ENCODE results near the gene ABHD17A. TPM values are rescaled to one million over a fixed set of nuclear protein-coding genes. Genes with fewer than 3 reads are reported as not detected.
A peak's percentile ranks its signal among the peaks of the same experiment; 100 is the strongest.

Gene ABHD17A
- total and polyA plus RNA-seq, 9 of the 15 experiments (the other 6 are each of a cell fraction or from before 2014, with no cell fraction given): 0.04 to 135 (median 21.8) TPM; not detected in 1

DNA sequence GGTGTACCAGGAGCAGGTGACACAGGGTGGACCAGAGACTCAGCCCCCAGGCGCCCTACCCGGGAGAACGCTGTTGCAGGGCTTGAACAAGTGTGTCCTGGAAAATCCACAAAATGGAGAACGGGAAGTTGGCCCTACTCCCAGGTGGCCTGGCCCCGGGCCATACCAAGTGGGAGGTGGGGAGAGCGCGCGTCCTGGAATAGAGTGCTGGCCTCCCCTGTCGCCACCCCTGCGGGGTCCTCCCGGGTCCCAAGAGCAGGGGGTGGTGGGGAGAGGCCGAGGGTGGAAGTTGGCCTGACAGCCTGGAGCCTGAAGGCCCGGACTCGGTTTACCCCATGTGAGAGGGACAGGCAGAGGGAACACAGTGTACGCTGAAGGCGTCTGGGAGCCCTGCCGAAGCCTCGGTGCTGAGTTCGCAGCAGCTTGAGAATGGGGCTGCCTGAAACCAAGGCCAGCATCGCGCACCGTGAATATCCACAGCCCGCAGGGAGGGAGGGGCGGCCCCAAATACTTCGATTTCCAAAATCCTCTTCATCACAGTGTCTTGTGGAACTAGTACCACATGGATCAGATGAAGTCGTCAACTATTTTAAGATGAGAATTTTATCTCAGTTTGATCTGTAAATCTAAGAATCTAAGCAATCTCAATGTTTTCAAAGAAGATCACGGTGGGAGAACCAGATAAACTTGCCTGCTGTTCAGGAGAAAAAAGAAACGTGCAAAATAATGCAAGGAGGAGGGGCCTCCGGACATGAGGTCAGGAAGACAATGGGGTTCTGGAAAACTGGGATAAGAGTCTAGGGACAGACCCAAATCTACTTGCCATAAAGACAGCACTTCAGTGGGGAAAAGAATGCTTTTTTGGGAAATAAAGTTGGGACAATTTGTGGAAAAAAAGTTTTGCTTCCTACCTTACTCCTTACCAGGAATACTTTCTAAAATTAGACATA is 11.5 kb downstream of the ABHD17A start (continued):
- TF ChIP-seq ELF1 (tag; IDR thresholded peaks at IDR 0.05): 0 out of 2 replicates have a peak, but pooled peaks have one; percentile 44
- TF ChIP-seq TCF7L2 (IDR thresholded peaks at IDR 0.05; ENCODE audit: low read depth, low read length): peak; percentile 69
- TF ChIP-seq RB1 (IDR thresholded peaks at IDR 0.05; ENCODE audit: low read depth): peak; percentile 36; the same call in 1 of the 2 replicates
- peak; percentile 56; the same call in 1 of the 2 replicates for TF ChIP-seq ZBTB7A (IDR thresholded peaks at IDR 0.05; ENCODE audit: borderline replicate concordance, control insufficient read depth, low read depth, low read length)
- TF ChIP-seq CTBP1 (IDR thresholded peaks at IDR 0.05; ENCODE audit: borderline replicate concordance): no peak; the same call in 1 of the 2 replicates
- 0 out of 2 replicates have a peak, but pooled peaks have one; percentile 28 for TF ChIP-seq CBX1 (IDR thresholded peaks at IDR 0.05; ENCODE audit: low read depth)
- TF ChIP-seq CXXC5 (CRISPR knock-in tag; IDR thresholded peaks at IDR 0.05): peak; percentile 52; the same call in 1 of the 2 replicates
- TF ChIP-seq, protein P1, sequence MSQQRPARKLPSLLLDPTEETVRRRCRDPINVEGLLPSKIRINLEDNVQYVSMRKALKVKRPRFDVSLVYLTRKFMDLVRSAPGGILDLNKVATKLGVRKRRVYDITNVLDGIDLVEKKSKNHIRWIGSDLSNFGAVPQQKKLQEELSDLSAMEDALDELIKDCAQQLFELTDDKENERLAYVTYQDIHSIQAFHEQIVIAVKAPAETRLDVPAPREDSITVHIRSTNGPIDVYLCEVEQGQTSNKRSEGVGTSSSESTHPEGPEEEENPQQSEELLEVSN (IDR thresholded peaks at IDR 0.05; ENCODE audit: borderline replicate concordance in 1 of 2, extremely low read depth in 1 of 2, insufficient read depth in 1 of 2, insufficient read length in 1 of 2, low read depth in 1 of 2, low read length in 1 of 2, poor library complexity in 1 of 2, severe bottlenecking in 1 of 2): peak in 1 of 2 experiments; percentile 20
- TF ChIP-seq ARID1B (IDR thresholded peaks at IDR 0.05): peak; percentile 28; the same call in 1 of the 2 replicates
- no peak for TF ChIP-seq TCF7 (IDR thresholded peaks at IDR 0.05; ENCODE audit: borderline replicate concordance)
- TF ChIP-seq HNRNPLL (IDR thresholded peaks at IDR 0.05; ENCODE audit: low read depth, low read length, poor library complexity, severe bottlenecking): peak; percentile 36
- TF ChIP-seq BHLHE40 (IDR thresholded peaks at IDR 0.05; ENCODE audit: low read length): peak; percentile 33; the same call in 1 of the 2 replicates
- peak; percentile 95 for TF ChIP-seq ATF7 (IDR thresholded peaks at IDR 0.05)
- TF ChIP-seq MXI1 (IDR thresholded peaks at IDR 0.05; ENCODE audit: low read depth, low read length): peak; percentile 31; the same call in 1 of the 2 replicates
- no peak for TF ChIP-seq ZBTB9 (CRISPR knock-in tag; IDR thresholded peaks at IDR 0.05)
- TF ChIP-seq, protein P2, sequence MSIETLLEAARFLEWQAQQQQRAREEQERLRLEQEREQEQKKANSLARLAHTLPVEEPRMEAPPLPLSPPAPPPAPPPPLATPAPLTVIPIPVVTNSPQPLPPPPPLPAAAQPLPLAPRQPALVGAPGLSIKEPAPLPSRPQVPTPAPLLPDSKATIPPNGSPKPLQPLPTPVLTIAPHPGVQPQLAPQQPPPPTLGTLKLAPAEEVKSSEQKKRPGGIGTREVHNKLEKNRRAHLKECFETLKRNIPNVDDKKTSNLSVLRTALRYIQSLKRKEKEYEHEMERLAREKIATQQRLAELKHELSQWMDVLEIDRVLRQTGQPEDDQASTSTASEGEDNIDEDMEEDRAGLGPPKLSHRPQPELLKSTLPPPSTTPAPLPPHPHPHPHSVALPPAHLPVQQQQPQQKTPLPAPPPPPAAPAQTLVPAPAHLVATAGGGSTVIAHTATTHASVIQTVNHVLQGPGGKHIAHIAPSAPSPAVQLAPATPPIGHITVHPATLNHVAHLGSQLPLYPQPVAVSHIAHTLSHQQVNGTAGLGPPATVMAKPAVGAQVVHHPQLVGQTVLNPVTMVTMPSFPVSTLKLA (conservative IDR thresholded peaks at IDR 0.05): peak in 1 of 2 experiments; percentile 39; a peak in 1 of 4 replicates
- peak; percentile 74 for TF ChIP-seq SOX6 (IDR thresholded peaks at IDR 0.05)
- peak in 1 of 2 experiments; percentile 89; a peak in 2 of 4 replicates for TF ChIP-seq FOXK2 (conservative IDR thresholded peaks at IDR 0.05 in 1 of 2, IDR thresholded peaks at IDR 0.05 in 1 of 2; ENCODE audit: low read depth in 2 of 2)
- TF ChIP-seq ZNF583 (CRISPR knock-in tag; IDR thresholded peaks at IDR 0.05): 0 out of 2 replicates have a peak, but pooled peaks have one; percentile 23
- no peak for TF ChIP-seq ZNF253 (CRISPR knock-in tag; conservative IDR thresholded peaks at IDR 0.05)
- 0 out of 2 replicates have a peak, but pooled peaks have one; percentile 63 for TF ChIP-seq KAT7 (CRISPR knock-in tag; IDR thresholded peaks at IDR 0.05; ENCODE audit: borderline replicate concordance)

All from K562 (cell line).